AG20443 (cell line): ENCODE results near the gene WARS2.

Experiments used
- DNase-seq: peaks from one replicate; pipeline ENCODE4 v3.0.0; 2012; ENCODE audit warnings: low spot score, mixed read lengths

The WARS2 gene

GRCh38 chr1:119026956-119027355 lies 113.5 kb downstream of the WARS2 start:
- no peak for DNase-seq

- no peak for DNase-seq
Observed at GRCh38 chr1:119015547-119015946, 124.9 kb downstream of the WARS2 start.

- no peak for DNase-seq
Observed at GRCh38 chr1:119012383-119012782, 128.1 kb downstream of the WARS2 start.

GRCh38 chr1:119011706-119012105 lies 128.7 kb downstream of the WARS2 start:
- no peak for DNase-seq

- no peak for DNase-seq
Observed at GRCh38 chr1:119011116-119011515, 129.3 kb downstream of the WARS2 start.

GRCh38 chr1:119010201-119010600 lies 130.3 kb downstream of the WARS2 start:
- no peak for DNase-seq

GRCh38 chr1:119009312-119009655 lies 131.2 kb downstream of the WARS2 start:
- no peak for DNase-seq

- DNase-seq: peak; percentile 62
Observed at GRCh38 chr1:119008483-119009311, 131.8 kb downstream of the WARS2 start.

- no peak for DNase-seq
Observed at GRCh38 chr1:119007670-119008482, 132.6 kb downstream of the WARS2 start.

GRCh38 chr1:119007339-119007669 lies 133.1 kb downstream of the WARS2 start:
- no peak for DNase-seq

GRCh38 chr1:119006406-119007279 lies 133.8 kb downstream of the WARS2 start:
- no peak for DNase-seq

GRCh38 chr1:119005724-119006405 lies 134.6 kb downstream of the WARS2 start:
- DNase-seq: no peak

- DNase-seq: no peak
Observed at GRCh38 chr1:119004781-119005180, 135.7 kb downstream of the WARS2 start.

GRCh38 chr1:119004129-119004527 lies 136.3 kb downstream of the WARS2 start:
- no peak for DNase-seq

GRCh38 chr1:119003413-119004128 lies 136.9 kb downstream of the WARS2 start:
- DNase-seq: no peak

- DNase-seq: peak; percentile 91
Observed at GRCh38 chr1:119002028-119002686, 138.3 kb downstream of the WARS2 start.

- DNase-seq: peak; percentile 63
Observed at GRCh38 chr1:119001181-119002027, 139.0 kb downstream of the WARS2 start.

- DNase-seq: no peak
Observed at GRCh38 chr1:119000371-119001180, 139.9 kb downstream of the WARS2 start.
